Activated T-helper 1 cell treated with Interleukin-2 at 50 U/mL for 16 hours (primary cell): Measurements from ENCODE around the gene BAZ2A.

Source experiments
- DNase-seq: peaks from one replicate; pipeline ENCODE4 v3.0.0-alpha.2; 2020; ENCODE audit warnings: low read depth

Gene BAZ2A

DNA sequence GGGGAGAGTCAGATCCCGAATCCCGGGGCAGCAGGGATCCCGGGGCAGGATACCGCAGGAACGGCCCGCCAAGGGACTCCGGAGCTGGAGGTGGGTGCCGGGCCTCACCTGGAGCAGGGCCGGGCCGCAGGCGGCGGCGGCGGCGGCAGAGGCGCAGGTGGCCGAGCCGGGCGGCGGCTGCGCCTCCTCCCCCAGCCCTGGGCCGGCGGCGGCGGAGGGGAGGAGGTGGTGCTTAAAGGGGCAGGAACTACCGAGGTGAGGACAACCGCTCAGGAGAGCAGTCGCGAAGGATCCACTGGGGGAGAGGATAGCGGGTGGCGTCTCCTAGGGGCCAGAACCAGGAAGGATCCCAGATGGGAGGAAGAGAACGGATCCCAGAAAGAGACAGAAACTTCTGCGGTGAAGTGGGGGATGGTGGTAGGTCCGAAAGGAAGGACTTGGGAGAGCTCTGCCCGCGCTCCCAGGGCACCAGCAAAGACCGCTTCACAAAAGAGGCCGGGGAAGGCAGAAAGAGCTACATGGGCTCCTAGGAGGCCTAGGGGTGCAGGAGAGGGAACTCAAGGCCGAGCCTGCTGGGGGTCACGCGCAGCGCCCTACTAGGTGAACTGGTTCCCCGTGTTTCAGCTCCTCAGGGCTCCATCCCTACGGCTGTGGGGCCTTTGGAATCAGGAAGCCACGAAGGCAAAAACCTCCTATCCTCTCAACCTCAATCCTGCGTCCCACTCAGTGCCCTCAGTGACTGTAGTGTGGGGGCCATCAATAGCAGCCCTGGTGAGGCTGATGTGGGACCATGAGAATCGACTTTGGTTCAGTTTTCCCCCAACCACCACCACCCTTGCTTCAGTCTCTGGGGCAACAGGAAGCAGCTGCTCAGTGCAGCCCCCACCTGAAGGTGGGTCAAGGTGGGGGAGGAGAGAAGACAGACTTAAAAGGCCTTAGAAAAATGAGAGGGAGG, 5.0 kb upstream of the BAZ2A start:
- peak; percentile 54 for DNase-seq

DNA sequence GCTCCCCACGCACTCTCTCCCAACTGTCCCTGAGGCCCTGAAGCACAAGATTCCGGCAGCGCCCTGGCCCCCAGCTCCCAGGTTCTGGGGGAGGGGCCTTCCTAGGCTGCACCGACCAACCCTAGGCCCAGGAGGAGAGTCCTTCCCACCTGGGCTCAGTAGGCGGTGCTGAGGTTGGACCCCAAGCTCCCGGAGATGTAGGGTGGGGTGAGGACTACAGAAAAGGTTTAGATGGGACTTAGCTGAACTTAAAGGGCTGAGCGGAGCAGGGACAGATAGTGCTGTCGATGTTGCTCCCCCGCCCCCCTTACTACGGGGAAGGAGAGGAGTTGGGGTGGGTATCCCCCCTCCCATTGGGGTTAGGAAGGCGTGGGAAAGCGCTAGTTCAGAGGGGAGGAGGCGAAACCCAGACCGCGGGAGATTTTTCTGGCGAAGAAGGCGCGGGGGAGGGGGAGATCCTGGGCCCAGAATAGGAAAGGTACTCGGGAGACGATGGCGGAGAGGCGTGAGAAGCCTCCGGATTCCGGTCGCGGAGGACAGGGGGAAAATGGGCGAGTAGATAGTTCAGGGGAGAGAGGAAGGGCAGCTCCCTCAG, 4.2 kb upstream of the BAZ2A start:
- no peak for DNase-seq

GRCh38 chr12:56633468-56634241, 3.5 kb upstream of the BAZ2A start:
- DNase-seq: no peak

- no peak for DNase-seq
Measured at GRCh38 chr12:56632701-56633467, 2.8 kb upstream of the BAZ2A start.

- peak; percentile 40 for DNase-seq
Measured at GRCh38 chr12:56631790-56632700, 1.9 kb upstream of the BAZ2A start.

DNA sequence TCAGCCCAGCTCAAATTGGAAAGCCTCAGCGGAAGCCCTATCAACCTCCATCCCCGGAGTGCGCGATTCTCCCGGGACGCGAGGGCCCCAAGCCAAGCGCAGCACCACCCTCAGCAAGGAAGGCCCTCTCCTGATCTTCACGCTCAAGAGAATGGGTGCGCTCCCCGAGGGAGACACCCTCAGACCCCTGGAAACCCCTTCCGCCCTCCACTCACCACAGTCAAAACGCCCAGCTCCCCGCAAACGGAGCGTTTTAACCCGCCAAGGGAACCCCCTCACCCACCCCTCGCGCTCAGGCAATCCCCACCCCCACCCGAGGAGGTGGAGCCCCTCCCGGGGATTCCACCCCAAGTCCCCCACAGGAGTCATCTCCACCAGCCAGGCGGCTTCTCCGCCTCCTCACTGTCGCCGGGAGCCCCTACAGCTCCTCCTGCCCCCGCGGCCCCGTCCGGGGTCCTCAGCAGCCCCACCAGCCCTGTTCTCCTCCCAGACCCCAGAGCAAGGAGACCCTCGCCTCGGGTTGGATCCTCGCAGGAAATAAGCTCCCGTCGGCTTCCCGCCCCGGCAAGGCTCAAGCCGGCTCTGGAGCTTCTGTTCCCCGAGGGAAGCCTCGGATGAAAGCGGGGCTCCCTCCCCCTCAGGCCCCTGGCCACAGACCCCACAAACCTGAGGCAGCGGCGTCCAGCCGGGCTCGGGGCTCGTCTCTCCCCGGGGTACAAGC, 507 bp downstream of the BAZ2A start:
- DNase-seq: peak; percentile 18

GRCh38 chr12:56628671-56629458, 1.3 kb downstream of the BAZ2A start:
- peak; percentile 55 for DNase-seq

DNA sequence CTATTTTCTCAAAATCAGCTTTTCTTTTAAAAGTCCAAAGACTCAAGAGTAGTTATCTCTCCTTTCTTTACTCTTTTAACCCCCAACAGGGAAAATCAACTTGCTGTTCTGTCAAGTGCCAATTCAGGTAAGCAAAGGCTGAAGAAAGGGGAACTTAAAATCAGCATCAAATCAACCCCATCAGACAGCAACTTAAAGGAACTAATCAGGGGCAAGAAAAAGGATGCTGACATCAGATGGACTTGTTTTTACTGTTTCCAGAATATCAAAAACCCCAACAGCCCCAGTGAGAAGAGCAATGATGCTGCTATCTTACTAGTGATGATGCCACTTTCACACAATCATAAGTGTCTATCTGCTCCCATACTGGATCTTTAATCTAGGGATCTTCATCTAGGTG, 3.4 kb downstream of the BAZ2A start:
- no peak for DNase-seq

DNA sequence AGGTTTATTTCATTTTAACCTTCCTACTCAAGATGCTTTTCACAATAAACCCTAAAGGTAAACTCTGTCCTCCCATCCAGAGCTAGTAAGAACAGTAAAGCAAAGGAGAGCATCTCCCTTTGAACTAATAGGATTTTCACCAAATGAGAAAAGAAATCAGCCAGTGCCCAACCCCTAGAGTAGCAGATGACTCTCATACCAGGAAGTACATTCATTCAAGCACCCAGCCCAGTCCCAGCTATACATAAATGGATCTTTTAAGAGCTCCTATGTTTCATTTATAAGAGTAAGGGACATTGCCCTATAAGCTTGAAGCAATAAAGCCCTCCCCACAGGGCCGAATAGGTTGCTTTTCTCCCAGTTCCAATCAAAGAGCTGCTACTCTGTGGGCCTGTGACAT, 7.6 kb downstream of the BAZ2A start:
- DNase-seq: no peak

GRCh38 chr12:56616925-56617324, 13.2 kb downstream of the BAZ2A start:
- DNase-seq: no peak

GRCh38 chr12:56616244-56616643, 13.9 kb downstream of the BAZ2A start:
- no peak for DNase-seq

- no peak for DNase-seq
Measured at GRCh38 chr12:56614627-56615026, 15.5 kb downstream of the BAZ2A start.

GRCh38 chr12:56604355-56604754, 25.8 kb downstream of the BAZ2A start:
- no peak for DNase-seq

- no peak for DNase-seq
Measured at GRCh38 chr12:56602239-56602638, 27.9 kb downstream of the BAZ2A start.

GRCh38 chr12:56601503-56601902, 28.6 kb downstream of the BAZ2A start:
- DNase-seq: peak; percentile 5

- DNase-seq: no peak
Measured at GRCh38 chr12:56600753-56601152, 29.4 kb downstream of the BAZ2A start.

GRCh38 chr12:56599797-56600196, 30.3 kb downstream of the BAZ2A start:
- no peak for DNase-seq

DNA sequence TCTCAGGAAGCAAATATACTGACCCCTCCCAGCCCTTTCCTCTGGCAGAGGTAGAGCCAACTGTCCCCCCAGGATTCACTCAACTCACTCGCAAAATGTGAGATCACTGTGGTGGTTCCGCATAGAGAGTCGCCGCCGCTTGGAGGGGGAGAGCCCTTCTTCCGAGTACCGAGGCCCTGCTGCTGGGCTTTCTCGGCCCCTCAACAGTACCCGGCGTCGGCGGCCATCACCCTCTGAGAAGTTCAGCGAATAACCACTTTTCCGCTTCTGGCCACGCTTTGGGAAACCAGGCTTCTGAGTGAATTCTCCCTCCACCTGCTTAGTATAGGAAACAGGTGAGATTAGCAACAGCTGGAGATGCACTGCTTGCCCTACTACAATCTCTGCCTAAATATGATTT, 31.1 kb downstream of the BAZ2A start:
- DNase-seq: no peak

DNA sequence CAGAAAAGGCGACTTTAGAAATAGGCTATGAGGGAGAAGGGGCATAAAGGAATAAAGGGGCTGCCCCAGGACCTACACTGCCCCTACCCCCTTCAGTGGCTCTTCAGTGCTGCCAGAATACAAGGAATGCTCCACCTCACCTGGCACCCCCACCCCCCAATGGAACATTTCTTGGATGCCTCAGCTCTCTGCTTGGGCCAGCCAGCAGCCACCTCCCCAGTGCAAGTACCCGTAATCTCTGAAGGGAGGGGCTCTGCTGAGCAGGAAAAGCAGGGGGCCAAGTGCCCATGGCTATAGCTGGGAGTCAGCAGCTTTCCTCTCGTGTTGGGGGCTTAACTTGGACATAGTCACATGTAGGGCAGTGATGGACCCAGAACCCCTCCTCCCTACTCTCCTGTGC, 33.3 kb downstream of the BAZ2A start:
- DNase-seq: no peak
